SK-N-SH treated with all-trans-retinoic acid at 6 μM for 48 hours (cell line): ENCODE data around the gene MS4A4A.

Experiments
- ATAC-seq: fragments of 200-7000 bp; cut with Tn5 transposase; 3 replicates; pipeline ENCODE4 v1.9.1; 2020; ENCODE audit warnings: mild to moderate bottlenecking, moderate library complexity
- ARNTL ChIP-seq: fragments of 450-650 bp; formaldehyde crosslinking; IDR thresholded peaks from 2 replicates; pipeline ENCODE4 v1.5.0; 2020; ENCODE audit warnings: low read depth, mild to moderate bottlenecking, moderate library complexity, borderline replicate concordance
- CSDC2 ChIP-seq: fragments of 250-450 bp; sonication (Bioruptor Pico); IDR thresholded peaks from 2 replicates; pipeline ENCODE4 v1.5.0; 2020; ENCODE audit warnings: mild to moderate bottlenecking, moderate library complexity
- ESRRG ChIP-seq: fragments of 250-450 bp; sonication (Bioruptor Pico); IDR thresholded peaks from 2 replicates; pipeline ENCODE4 v1.6.1; 2021; ENCODE audit warnings: mild to moderate bottlenecking
- GLIS3 ChIP-seq: fragments of 250-450 bp; sonication (Bioruptor Pico); IDR thresholded peaks from 2 replicates; pipeline ENCODE4 v1.5.0; 2020; ENCODE audit warnings: mild to moderate bottlenecking, moderate library complexity
- OSR1 ChIP-seq: fragments of 250-450 bp; sonication (Bioruptor Pico); IDR thresholded peaks from 2 replicates; pipeline ENCODE4 v1.8.0; 2022; ENCODE audit warnings: moderate library complexity, mild to moderate bottlenecking, inconsistent platforms
- PPARA ChIP-seq: fragments of 250-450 bp; sonication (Bioruptor Pico); IDR thresholded peaks from 2 replicates; pipeline ENCODE4 v1.5.0; 2020; ENCODE audit warnings: mild to moderate bottlenecking, borderline replicate concordance
- RARB ChIP-seq: fragments of 250-450 bp; sonication (Bioruptor Pico); IDR thresholded peaks from 2 replicates; pipeline ENCODE4 v1.8.0; 2021; ENCODE audit warnings: mild to moderate bottlenecking, moderate library complexity
- SNAI2 ChIP-seq: fragments of 250-450 bp; sonication (Bioruptor Pico); IDR thresholded peaks from 2 replicates; pipeline ENCODE4 v1.5.0; 2020; ENCODE audit warnings: mild to moderate bottlenecking, moderate library complexity
- TCF4 ChIP-seq: fragments of 250-450 bp; sonication (Bioruptor Pico); IDR thresholded peaks from 2 replicates; pipeline ENCODE4 v1.8.0; 2021; ENCODE audit warnings: mild to moderate bottlenecking, moderate library complexity, borderline replicate concordance
- ZC3H10 ChIP-seq: fragments of 250-450 bp; sonication (Bioruptor Pico); IDR thresholded peaks from 2 replicates; pipeline ENCODE4 v1.5.1; 2021; ENCODE audit warnings: mild to moderate bottlenecking, moderate library complexity
- ZFP3 ChIP-seq: fragments of 250-450 bp; sonication (Bioruptor Pico); IDR thresholded peaks from 2 replicates; pipeline ENCODE4 v1.5.0; 2020; ENCODE audit warnings: mild to moderate bottlenecking, moderate library complexity
- ZFP30 ChIP-seq: fragments of 450-650 bp; formaldehyde crosslinking; IDR thresholded peaks from 2 replicates; pipeline ENCODE4 v1.5.0; 2022; ENCODE audit warnings: mild to moderate bottlenecking, moderate library complexity
- ZNF565 ChIP-seq: fragments of 450-650 bp; formaldehyde crosslinking; conservative IDR thresholded peaks from 2 replicates; pipeline ENCODE4 v1.5.0; 2020; ENCODE audit warnings: low read depth, mild to moderate bottlenecking, moderate library complexity
- ZNF70 ChIP-seq: fragments of 450-650 bp; formaldehyde crosslinking; IDR thresholded peaks from 2 replicates; pipeline ENCODE4 v1.5.0; 2020; ENCODE audit warnings: mild to moderate bottlenecking, moderate library complexity
- ZNF8 ChIP-seq: fragments of 450-650 bp; formaldehyde crosslinking; IDR thresholded peaks from 2 replicates; pipeline ENCODE4 v1.5.0; 2020; ENCODE audit warnings: mild to moderate bottlenecking, moderate library complexity
- TF ChIP-seq, protein P1 (sequence below): fragments of 250-450 bp; sonication (Bioruptor Pico); IDR thresholded peaks from 2 replicates; pipeline ENCODE4 v1.8.0; 2020; ENCODE audit warnings: mild to moderate bottlenecking, moderate library complexity, borderline replicate concordance
- TF ChIP-seq, protein P2 (sequence below): fragments of 250-450 bp; sonication (Bioruptor Pico); IDR thresholded peaks from 2 replicates; pipeline ENCODE4 v1.5.1; 2020; ENCODE audit warnings: low read depth, mild to moderate bottlenecking, moderate library complexity
- TF ChIP-seq, protein P3 (sequence below): fragments of 250-450 bp; sonication (Bioruptor Pico); IDR thresholded peaks from 2 replicates; pipeline ENCODE4 v1.5.0; 2020; ENCODE audit warnings: mild to moderate bottlenecking, moderate library complexity
- TF ChIP-seq, protein P4 (sequence below): fragments of 250-450 bp; sonication (Bioruptor Pico); IDR thresholded peaks from 2 replicates; pipeline ENCODE4 v1.8.0; 2021; ENCODE audit warnings: low read depth, mild to moderate bottlenecking, moderate library complexity, borderline replicate concordance
- TF ChIP-seq, protein P5 (sequence below): fragments of 250-450 bp; sonication (Bioruptor Pico); IDR thresholded peaks from 2 replicates; pipeline ENCODE4 v1.5.1; 2021; ENCODE audit warnings: mild to moderate bottlenecking, moderate library complexity

Gene MS4A4A

DNA sequence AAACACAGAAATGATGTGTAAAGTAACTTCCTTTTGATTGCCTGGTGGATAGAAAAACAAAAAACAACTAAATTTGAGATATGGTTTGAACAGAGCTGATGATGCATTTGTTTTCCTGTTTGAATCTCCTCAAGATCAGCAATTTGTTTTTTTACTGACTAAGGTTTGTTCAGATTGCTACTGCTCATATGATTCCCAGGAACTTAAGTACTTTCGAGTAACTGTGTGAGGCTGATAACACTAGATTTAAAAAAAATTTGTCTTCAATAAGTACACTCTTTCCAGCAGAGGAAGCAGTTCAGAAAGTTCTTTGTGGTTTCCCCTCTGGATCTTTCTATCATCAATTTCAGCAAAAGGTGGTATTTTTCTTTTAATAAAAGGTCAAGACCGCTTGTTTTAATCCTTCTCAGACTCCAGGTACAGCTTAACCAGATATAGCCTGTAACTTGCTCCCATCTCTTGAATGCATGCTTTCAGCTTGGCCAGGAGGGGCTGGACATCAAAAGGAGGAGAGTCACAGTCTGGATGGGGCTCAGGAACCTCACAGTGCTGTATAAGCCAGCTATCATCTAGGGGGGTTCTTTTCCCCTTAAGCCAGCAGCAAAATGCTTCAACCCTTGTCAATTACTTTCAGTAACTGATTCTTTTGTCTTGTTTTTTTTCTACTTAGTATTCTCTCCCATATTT lies 34.3 kb downstream of the MS4A4A start (continued):
- TF ChIP-seq, protein P1, sequence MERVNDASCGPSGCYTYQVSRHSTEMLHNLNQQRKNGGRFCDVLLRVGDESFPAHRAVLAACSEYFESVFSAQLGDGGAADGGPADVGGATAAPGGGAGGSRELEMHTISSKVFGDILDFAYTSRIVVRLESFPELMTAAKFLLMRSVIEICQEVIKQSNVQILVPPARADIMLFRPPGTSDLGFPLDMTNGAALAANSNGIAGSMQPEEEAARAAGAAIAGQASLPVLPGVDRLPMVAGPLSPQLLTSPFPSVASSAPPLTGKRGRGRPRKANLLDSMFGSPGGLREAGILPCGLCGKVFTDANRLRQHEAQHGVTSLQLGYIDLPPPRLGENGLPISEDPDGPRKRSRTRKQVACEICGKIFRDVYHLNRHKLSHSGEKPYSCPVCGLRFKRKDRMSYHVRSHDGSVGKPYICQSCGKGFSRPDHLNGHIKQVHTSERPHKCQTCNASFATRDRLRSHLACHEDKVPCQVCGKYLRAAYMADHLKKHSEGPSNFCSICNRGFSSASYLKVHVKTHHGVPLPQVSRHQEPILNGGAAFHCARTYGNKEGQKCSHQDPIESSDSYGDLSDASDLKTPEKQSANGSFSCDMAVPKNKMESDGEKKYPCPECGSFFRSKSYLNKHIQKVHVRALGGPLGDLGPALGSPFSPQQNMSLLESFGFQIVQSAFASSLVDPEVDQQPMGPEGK = no peak
- TF ChIP-seq ZNF565 (CRISPR knock-in tag) (no peak), ZFP30 (CRISPR knock-in tag) (no peak), SNAI2 (CRISPR knock-in tag) (no peak), ZFP3 (CRISPR knock-in tag) (no peak), TCF4 (CRISPR knock-in tag) (no peak)

DNA sequence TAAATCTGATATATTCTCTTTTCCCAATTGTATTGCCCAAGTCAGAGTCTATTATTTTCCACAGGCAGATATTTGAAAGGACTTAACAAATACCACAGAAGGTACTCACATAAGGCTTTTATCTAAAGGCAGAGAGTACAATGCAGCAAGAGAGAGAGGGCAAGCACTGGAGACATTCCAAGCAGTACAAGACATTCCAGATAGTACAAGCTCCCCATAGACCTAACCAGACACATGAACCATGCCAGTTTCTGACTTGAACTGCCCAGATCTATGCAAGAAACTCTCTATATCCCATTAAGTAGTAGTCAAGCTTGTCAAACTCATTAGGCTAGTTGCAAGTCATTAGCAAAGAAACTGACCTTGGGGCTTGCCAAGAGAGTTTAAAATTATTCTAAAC lies 35.4 kb downstream of the MS4A4A start:
- ATAC-seq = no peak
- TF ChIP-seq ZFP3 (CRISPR knock-in tag) (no peak), OSR1 (CRISPR knock-in tag) (no peak), ZNF565 (CRISPR knock-in tag) (no peak), CSDC2 (CRISPR knock-in tag) (no peak), ARNTL (CRISPR knock-in tag) (no peak), PPARA (no peak), ESRRG (no peak)
- TF ChIP-seq, protein P2, sequence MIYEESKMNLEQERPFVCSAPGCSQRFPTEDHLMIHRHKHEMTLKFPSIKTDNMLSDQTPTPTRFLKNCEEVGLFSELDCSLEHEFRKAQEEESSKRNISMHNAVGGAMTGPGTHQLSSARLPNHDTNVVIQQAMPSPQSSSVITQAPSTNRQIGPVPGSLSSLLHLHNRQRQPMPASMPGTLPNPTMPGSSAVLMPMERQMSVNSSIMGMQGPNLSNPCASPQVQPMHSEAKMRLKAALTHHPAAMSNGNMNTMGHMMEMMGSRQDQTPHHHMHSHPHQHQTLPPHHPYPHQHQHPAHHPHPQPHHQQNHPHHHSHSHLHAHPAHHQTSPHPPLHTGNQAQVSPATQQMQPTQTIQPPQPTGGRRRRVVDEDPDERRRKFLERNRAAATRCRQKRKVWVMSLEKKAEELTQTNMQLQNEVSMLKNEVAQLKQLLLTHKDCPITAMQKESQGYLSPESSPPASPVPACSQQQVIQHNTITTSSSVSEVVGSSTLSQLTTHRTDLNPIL (CRISPR knock-in tag) = no peak

DNA sequence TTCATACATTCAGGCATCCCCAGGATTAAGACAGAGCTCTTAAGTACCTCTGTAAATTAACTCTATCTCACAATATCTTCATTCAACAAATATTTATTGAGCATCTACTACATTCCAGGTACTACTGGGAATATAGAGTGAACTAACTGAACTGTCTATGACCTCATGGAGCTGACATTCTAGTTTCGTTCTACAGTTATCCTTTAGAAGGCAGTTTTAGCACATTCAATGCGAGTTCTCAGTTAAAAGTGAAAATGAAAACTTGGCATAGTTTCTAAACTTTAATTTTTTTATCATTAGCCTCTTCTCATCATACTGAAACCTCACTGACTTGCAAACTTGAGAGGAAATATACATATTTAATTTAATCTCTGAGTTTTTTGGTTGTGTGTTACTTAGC lies 35.9 kb downstream of the MS4A4A start:
- TF ChIP-seq, protein P3, sequence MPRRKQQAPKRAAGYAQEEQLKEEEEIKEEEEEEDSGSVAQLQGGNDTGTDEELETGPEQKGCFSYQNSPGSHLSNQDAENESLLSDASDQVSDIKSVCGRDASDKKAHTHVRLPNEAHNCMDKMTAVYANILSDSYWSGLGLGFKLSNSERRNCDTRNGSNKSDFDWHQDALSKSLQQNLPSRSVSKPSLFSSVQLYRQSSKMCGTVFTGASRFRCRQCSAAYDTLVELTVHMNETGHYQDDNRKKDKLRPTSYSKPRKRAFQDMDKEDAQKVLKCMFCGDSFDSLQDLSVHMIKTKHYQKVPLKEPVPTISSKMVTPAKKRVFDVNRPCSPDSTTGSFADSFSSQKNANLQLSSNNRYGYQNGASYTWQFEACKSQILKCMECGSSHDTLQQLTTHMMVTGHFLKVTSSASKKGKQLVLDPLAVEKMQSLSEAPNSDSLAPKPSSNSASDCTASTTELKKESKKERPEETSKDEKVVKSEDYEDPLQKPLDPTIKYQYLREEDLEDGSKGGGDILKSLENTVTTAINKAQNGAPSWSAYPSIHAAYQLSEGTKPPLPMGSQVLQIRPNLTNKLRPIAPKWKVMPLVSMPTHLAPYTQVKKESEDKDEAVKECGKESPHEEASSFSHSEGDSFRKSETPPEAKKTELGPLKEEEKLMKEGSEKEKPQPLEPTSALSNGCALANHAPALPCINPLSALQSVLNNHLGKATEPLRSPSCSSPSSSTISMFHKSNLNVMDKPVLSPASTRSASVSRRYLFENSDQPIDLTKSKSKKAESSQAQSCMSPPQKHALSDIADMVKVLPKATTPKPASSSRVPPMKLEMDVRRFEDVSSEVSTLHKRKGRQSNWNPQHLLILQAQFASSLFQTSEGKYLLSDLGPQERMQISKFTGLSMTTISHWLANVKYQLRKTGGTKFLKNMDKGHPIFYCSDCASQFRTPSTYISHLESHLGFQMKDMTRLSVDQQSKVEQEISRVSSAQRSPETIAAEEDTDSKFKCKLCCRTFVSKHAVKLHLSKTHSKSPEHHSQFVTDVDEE (CRISPR knock-in tag) = no peak
- TF ChIP-seq, protein P4, sequence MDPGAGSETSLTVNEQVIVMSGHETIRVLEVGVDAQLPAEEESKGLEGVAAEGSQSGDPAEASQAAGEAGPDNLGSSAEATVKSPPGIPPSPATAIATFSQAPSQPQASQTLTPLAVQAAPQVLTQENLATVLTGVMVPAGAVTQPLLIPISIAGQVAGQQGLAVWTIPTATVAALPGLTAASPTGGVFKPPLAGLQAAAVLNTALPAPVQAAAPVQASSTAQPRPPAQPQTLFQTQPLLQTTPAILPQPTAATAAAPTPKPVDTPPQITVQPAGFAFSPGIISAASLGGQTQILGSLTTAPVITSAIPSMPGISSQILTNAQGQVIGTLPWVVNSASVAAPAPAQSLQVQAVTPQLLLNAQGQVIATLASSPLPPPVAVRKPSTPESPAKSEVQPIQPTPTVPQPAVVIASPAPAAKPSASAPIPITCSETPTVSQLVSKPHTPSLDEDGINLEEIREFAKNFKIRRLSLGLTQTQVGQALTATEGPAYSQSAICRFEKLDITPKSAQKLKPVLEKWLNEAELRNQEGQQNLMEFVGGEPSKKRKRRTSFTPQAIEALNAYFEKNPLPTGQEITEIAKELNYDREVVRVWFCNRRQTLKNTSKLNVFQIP (CRISPR knock-in tag) = no peak
- TF ChIP-seq ZNF70 = no peak
- no peak for TF ChIP-seq ARNTL (CRISPR knock-in tag)
- TF ChIP-seq RARB (CRISPR knock-in tag) = no peak
- TF ChIP-seq, protein P2 (CRISPR knock-in tag) = no peak
- TF ChIP-seq CSDC2 (CRISPR knock-in tag) = no peak
- no peak for ATAC-seq

DNA sequence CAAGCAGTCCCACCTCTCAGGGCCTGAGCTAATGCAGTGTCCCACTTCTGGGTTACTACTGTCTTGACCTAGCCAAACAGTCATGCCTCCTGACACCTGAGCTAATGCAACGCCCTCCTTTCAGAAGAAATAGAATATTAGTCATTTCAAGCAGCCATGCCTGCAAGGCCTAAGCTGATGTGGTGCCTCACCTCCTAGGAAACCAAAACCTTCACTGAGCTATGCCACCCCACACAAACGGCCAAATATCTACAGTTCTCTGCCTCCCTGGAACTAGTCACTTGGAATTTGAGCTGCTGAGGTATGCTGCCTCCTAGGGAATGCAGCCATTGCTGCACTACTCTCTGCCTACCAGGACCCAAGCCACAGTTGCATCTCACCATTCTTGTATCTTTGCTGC lies 38.3 kb downstream of the MS4A4A start:
- ATAC-seq = no peak
- TF ChIP-seq ZFP3 (CRISPR knock-in tag) (no peak), CSDC2 (CRISPR knock-in tag) (no peak), GLIS3 (no peak), ZFP30 (CRISPR knock-in tag) (no peak), ZC3H10 (no peak), ARNTL (CRISPR knock-in tag) (no peak), TCF4 (CRISPR knock-in tag) (no peak), ESRRG (no peak), SNAI2 (CRISPR knock-in tag) (no peak), PPARA (no peak), ZNF565 (CRISPR knock-in tag) (no peak), ZNF8 (no peak), OSR1 (CRISPR knock-in tag) (no peak)
- TF ChIP-seq, protein P2 (CRISPR knock-in tag) = no peak
- TF ChIP-seq, protein P5, sequence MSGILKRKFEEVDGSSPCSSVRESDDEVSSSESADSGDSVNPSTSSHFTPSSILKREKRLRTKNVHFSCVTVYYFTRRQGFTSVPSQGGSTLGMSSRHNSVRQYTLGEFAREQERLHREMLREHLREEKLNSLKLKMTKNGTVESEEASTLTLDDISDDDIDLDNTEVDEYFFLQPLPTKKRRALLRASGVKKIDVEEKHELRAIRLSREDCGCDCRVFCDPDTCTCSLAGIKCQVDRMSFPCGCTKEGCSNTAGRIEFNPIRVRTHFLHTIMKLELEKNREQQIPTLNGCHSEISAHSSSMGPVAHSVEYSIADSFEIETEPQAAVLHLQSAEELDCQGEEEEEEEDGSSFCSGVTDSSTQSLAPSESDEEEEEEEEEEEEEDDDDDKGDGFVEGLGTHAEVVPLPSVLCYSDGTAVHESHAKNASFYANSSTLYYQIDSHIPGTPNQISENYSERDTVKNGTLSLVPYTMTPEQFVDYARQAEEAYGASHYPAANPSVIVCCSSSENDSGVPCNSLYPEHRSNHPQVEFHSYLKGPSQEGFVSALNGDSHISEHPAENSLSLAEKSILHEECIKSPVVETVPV (CRISPR knock-in tag) = no peak
- TF ChIP-seq, protein P1 = no peak
